Measurements from ENCODE around the gene E2F6. TPM values are rescaled to one million over a fixed set of nuclear protein-coding genes. Genes with fewer than 3 reads are reported as not detected.

E2F6 gene
- total and polyA plus RNA-seq, 2 of the 13 experiments (the other 11 are each of a cell fraction or from before 2014, with no cell fraction given) = 27.3 to 36.0 TPM

- TF ChIP-seq ZNF710 (CRISPR knock-in tag; IDR thresholded peaks at IDR 0.05; ENCODE audit: borderline replicate concordance) (peak; percentile 98), GTF2F1 (IDR thresholded peaks at IDR 0.05; ENCODE audit: low read length) (peak; percentile 64; the same call in 1 of the 2 replicates), ZNF276 (CRISPR knock-in tag; IDR thresholded peaks at IDR 0.05; ENCODE audit: low read depth) (peak; percentile 73; the same call in 1 of the 2 replicates), ARNT2 (CRISPR knock-in tag; IDR thresholded peaks at IDR 0.05; ENCODE audit: low read depth) (peak; percentile 92), ZNF33A (CRISPR knock-in tag; IDR thresholded peaks at IDR 0.05; ENCODE audit: borderline replicate concordance) (peak; percentile 27; the same call in 1 of the 2 replicates), DBP (CRISPR knock-in tag; IDR thresholded peaks at IDR 0.05; ENCODE audit: not compliant biosample characterization) (peak; percentile 69), SRSF9 (IDR thresholded peaks at IDR 0.05; ENCODE audit: borderline replicate concordance, insufficient read depth, low read depth, low read length, poor library complexity, severe bottlenecking) (no peak), TCF12 (IDR thresholded peaks at IDR 0.05) (no peak), TCF12 (CRISPR knock-in tag; IDR thresholded peaks at IDR 0.05) (peak; percentile 99), ZNF225 (CRISPR knock-in tag; IDR thresholded peaks at IDR 0.05) (no peak), ZNF407 (CRISPR knock-in tag; IDR thresholded peaks at IDR 0.05; ENCODE audit: not compliant biosample characterization) (no peak), CHCHD3 (CRISPR knock-in tag; IDR thresholded peaks at IDR 0.05) (no peak), ARID3A (IDR thresholded peaks at IDR 0.05; ENCODE audit: low read depth, low read length) (peak; percentile 98)
Measured at GRCh38 chr2:11499081-11499743, 33.3 kb upstream of the E2F6 start (continued).

Data from HepG2 (cell line).